Mucosa of descending colon (tissue), 3 donors: Measurements from ENCODE around the gene NEK4. TPM values are rescaled to one million over a fixed set of nuclear protein-coding genes. Genes with fewer than 3 reads are reported as not detected.

Experiments
- ATAC-seq: fragments of 200-7000 bp; cut with Tn5 transposase; one replicate; pipeline ENCODE4 v1.9.1; 2020; ENCODE audit warnings: mild to moderate bottlenecking, moderate library complexity
- DNase-seq, 3 donors: peaks; one replicate each; pipeline ENCODE4 v3.0.0-alpha.2; 2020
- H3K36me3 ChIP-seq: fragments of 200-600 bp; one replicate; pipeline ENCODE4 v1.8.0; 2021; ENCODE audit warnings: low read depth, mild to moderate bottlenecking
- H3K4me1 ChIP-seq: fragments of 200-600 bp; one replicate; pipeline ENCODE4 v1.8.0; 2021; ENCODE audit warnings: low read depth, mild to moderate bottlenecking
- H3K4me3 ChIP-seq: fragments of 200-600 bp; one replicate; pipeline ENCODE4 v1.8.0; 2021; ENCODE audit warnings: mild to moderate bottlenecking
- H3K9me3 ChIP-seq: fragments of 200-600 bp; one replicate; pipeline ENCODE4 v1.8.0; 2021; ENCODE audit warnings: mild to moderate bottlenecking
- CTCF ChIP-seq: fragments of 200-600 bp; IDR thresholded peaks from one replicate; pipeline ENCODE4 v1.8.0; 2022; ENCODE audit warnings: antibody characterized with exemption, mild to moderate bottlenecking
- intact Hi-C, 2 donors: fragments of 100-400 bp; cut with DNase I in 1 of 2; cut with micrococcal nuclease in 1 of 2; formaldehyde crosslinking; loops; one replicate each; pipeline versions ENCODE4 v1.11.0 to v1.11.1; 2022; cut with DNase I, micrococcal nuclease
- total RNA-seq, 3 donors: library from RNA; stranded (reverse); fragmentation: NEBNext Ultra II Directional in 2 of 3; extraction: Animal tissue kit (Norgen Biotek cat#: 25700) in 2 of 3; gene quantifications; one replicate each; pipeline versions ENCODE4 v1.2.1 to v1.2.4, GENCODE V29; 2021 to 2023
- donor health status: DM: no; HTN: no; CAD: no; lungs with moderate emphysema.
- donor health status: DM: no; HTN: no; CAD: no.
- donor health status: DM: no; HTN: yes; CAD: no.

The NEK4 gene
- total RNA-seq, 3 donors from 2014 or later = 19.9 to 33.9 (median 20.2) TPM

- H3K9me3 ChIP-seq = no peaks in the 10 kb centered on the region
- H3K4me3 ChIP-seq = no peak overlapping the region
- no peaks in the 10 kb centered on the region for H3K4me1 ChIP-seq
- intact Hi-C loops = no loop called here
- H3K36me3 ChIP-seq = no peaks in the 10 kb centered on the region
- DNase-seq (peak in 1 of 3 donors; percentile 32), ATAC-seq (no peak)
- TF ChIP-seq CTCF = no peak
These were observed 19.6 kb upstream of the NEK4 start for GRCh38 chr3:52790337-52790736.

- Histone ChIP-seq H3K4me1 (no peaks in the 10 kb centered on the region), H3K36me3 (no peaks in the 10 kb centered on the region), H3K9me3 (no peaks in the 10 kb centered on the region), H3K4me3 (no peak overlapping the region)
- intact Hi-C loops = no loop called here
- TF ChIP-seq CTCF = no peak
- ATAC-seq (no peak), DNase-seq (peak in 1 of 3 donors; percentile 19)
These were observed 19.0 kb upstream of the NEK4 start for GRCh38 chr3:52789746-52790040.

GRCh38 chr3:52788890-52789745 is 18.4 kb upstream of the NEK4 start:
- DNase-seq = peak in 1 of 3 donors; percentile 29
- no peak for TF ChIP-seq CTCF
- Histone ChIP-seq H3K4me3 (no peak overlapping the region), H3K36me3 (no peaks in the 10 kb centered on the region), H3K9me3 (no peaks in the 10 kb centered on the region), H3K4me1 (no peaks in the 10 kb centered on the region)
- no peak for ATAC-seq
- intact Hi-C loops = no loop called here

- TF ChIP-seq CTCF = no peak
- no peaks in the 10 kb centered on the region for H3K4me1 ChIP-seq
- H3K36me3 ChIP-seq = no peaks in the 10 kb centered on the region
- no peak for ATAC-seq
- no peak for DNase-seq
- H3K9me3 ChIP-seq = no peaks in the 10 kb centered on the region
- intact Hi-C loops = no loop called here
- H3K4me3 ChIP-seq = no peak overlapping the region
These were observed 17.2 kb upstream of the NEK4 start for GRCh38 chr3:52787672-52788625.

- TF ChIP-seq CTCF = no peak
- H3K9me3 ChIP-seq = no peaks in the 10 kb centered on the region
- ATAC-seq (no peak), DNase-seq (peak in 1 of 3 donors; percentile 9)
- H3K36me3 ChIP-seq = no peaks in the 10 kb centered on the region
- no peaks in the 10 kb centered on the region for H3K4me1 ChIP-seq
- intact Hi-C loops = no loop called here
- no peak overlapping the region for H3K4me3 ChIP-seq
These were observed 16.5 kb upstream of the NEK4 start for GRCh38 chr3:52787246-52787645.
